ENCODE data around the gene NFE2L3.

Gene NFE2L3

GRCh38 chr7:26200444-26201246, 48.6 kb downstream of the NFE2L3 start, which contains the start of gene HNRNPA2B1:
HNRNPA2B1 (minus strand) TSS chr7:26200746; CDS start chr7:26200577, 169 bp downstream.
- peak; percentile 96 for DNase-seq

GRCh38 chr7:26201247-26202018, 49.4 kb downstream of the NFE2L3 start, which contains the start of gene CBX3:
CBX3 (plus strand) TSS chr7:26201745; CDS start chr7:26202999, 1,254 bp downstream.
- peak; percentile 86 for DNase-seq

- peak; percentile 68 for DNase-seq
These were observed 50.3 kb downstream of the NFE2L3 start for GRCh38 chr7:26202019-26202990.

- no peak for DNase-seq
These were observed 51.0 kb downstream of the NFE2L3 start for GRCh38 chr7:26203016-26203415.

DNA sequence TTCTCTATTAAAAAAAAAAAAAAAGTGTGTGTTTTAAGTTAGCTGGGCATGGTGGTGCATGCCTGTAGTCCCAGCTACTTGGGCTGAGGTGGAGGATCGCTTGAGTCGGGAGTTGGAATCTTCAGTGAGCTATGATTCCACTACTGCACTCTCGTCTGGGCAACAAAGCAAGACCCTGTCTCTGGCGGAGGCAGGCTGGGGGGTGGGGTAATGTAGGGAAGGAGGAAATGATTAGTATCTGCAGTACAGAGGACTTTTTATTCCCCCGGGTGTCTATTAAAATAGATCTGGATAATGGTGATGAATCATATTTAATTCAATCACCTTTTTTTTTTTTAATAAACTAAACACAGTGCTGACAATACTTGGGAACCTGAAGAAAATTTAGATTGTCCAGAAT, 56.0 kb downstream of the NFE2L3 start:
- DNase-seq: no peak

DNA sequence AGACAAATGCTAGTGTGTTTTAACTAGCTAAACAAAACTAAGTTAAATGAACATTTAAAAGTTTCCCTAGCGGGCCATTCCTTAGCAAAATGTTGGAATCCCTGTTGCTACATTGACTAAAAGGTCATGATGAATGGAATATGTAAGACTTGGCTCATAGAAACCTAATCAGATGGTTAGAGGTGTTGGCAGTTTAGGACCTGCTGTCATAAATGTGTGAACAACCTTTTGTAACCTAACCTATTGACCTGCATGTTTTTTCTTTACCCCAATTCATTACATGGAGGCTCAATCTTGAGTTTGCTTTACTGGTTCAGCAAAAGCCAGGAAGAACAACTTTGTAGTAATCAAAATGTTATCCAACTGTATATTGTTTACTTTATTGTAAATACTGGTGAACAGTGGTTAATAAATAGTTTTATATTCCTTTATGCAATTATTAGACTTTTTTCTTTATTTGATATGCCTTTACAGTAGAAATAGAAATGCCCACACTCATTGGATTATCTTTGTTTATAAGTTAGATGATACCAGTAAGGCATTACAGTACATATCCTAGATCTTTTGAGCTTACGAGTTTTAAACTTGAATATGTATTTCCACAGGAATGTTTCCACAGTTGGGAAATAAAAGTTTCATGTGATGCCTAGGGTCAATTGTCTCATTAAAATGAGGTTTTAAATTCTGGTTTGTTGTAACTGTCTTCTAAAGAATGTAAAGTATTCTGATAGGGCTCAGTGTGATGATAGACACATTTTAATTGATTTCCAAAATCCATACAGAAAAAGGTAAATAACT, 61.1 kb downstream of the NFE2L3 start:
- DNase-seq: no peak

- no peak for DNase-seq
These were observed 62.0 kb downstream of the NFE2L3 start for GRCh38 chr7:26213807-26214515.

- DNase-seq: no peak
These were observed 64.1 kb downstream of the NFE2L3 start for GRCh38 chr7:26216049-26216448.

- DNase-seq: no peak
These were observed 72.4 kb downstream of the NFE2L3 start for GRCh38 chr7:26224359-26224758.

DNA sequence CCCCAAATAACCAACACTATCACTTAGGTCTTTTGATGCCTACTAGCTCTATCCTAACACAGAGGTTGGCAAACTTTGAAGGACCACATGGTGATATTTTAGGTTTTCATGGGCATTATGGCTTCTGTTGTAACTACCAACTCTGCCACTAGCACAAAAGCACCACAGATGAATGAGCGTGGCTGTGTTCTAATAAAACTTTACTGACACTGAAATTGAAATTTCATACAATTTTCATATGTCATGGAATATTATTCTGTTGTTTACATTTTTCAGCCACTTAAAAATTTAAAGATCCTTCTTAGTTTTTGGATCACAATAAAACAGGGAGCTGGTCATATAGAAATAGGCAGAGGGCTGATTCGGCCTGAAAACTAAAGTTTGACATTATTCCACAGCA, 76.0 kb downstream of the NFE2L3 start:
- no peak for DNase-seq

DNA sequence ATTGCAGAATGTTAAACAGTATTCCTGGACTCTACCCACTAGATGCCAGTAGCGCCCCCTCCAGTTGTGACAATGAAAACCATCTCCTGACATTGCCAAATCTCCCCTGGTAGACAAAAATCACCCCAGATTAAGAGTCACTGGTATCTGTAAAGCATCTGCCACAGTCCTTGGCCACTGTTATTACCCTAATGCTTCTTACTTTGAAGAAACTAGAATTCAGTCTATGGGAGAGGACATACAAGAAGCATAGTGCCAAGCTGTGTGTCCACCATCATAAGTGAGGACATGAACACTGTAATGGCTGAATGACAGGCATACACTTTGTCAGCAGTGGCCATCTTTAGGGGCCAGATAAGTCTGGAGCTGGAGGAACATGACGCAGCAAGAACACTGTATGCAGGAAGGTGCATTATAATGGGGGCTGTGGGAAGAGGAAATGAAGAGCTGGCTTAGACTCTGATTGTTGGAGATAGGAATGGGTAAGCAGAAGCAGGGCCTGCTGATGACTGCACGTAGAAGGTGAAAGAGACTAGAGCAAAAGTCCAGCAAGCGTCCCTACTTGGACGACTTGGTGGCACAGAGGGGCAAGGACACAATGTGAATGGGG, 82.0 kb downstream of the NFE2L3 start:
- DNase-seq: no peak
